Prostate gland (tissue), 2 donors: ENCODE results near the gene DVL1. TPM values are rescaled to one million over a fixed set of nuclear protein-coding genes. Genes with fewer than 3 reads are reported as not detected.
A peak's percentile ranks its signal among the peaks of the same experiment; 100 is the strongest.

Experiments
- DNase-seq: peaks from one replicate; pipeline ENCODE4 v3.0.0-alpha.2; 2019; ENCODE audit warnings: low spot score
- H3K27ac ChIP-seq, 2 donors: fragments of 200-600 bp; sonication (generic); 2 replicates each; pipeline ENCODE4 v1.5.1; 2017 to 2019
- H3K27me3 ChIP-seq: fragments of 200-600 bp; sonication (generic); replicated peaks from 2 replicates; pipeline ENCODE4 v1.5.1; 2019; ENCODE audit not compliant: insufficient read depth
- H3K36me3 ChIP-seq, 2 donors: fragments of 200-600 bp; sonication (generic); 1 replicate in 1 of 2; 2 replicates in 1 of 2; pipeline versions ENCODE4 v1.5.1 to v1.8.1; 2017 to 2019
- H3K4me1 ChIP-seq: fragments of 200-600 bp; sonication (generic); replicated peaks from 2 replicates; pipeline ENCODE4 v1.5.1; 2019
- H3K4me3 ChIP-seq, 2 donors: fragments of 200-600 bp; sonication (generic); 2 replicates each; pipeline ENCODE4 v1.5.1; 2017 to 2019
- H3K9me3 ChIP-seq: fragments of 200-600 bp; sonication (generic); 2 replicates; pipeline ENCODE4 v1.5.1; 2017
- POLR2A ChIP-seq: fragments of 450-650 bp; IDR thresholded peaks from one replicate; pipeline ENCODE4 v1.6.1; 2016; ENCODE audit warnings: antibody characterized with exemption, mild to moderate bottlenecking
- POLR2AphosphoS5 ChIP-seq: sonication (generic); formaldehyde crosslinking; IDR thresholded peaks from one replicate; pipeline ENCODE4 v1.6.1; 2017; ENCODE audit warnings: antibody characterized with exemption
- WGBS: methylation state at CpG from one replicate; pipeline ENCODE4 v1.1.5; 2018; 5-methylcytosine and 5-hydroxymethylcytosine counted together
- intact Hi-C: fragments of 100-400 bp; cut with DNase I; formaldehyde crosslinking; loops from one replicate; pipeline ENCODE4 v1.14.2; 2022
- total RNA-seq, 2 donors: library from RNA; depleted of rRNA; stranded (reverse); fragments of >200 nt; gene quantifications; one replicate each; pipeline ENCODE4 v1.1.0, GENCODE V29; 2016
- TF ChIP-seq, protein P1 (sequence below), 4 experiments: fragments of 200-600 bp in 2 of 4; fragments of 450-650 bp in 2 of 4; sonication (generic) in 2 of 4; IDR thresholded peaks; 1 replicate in 3 of 4; 2 replicates in 1 of 4; pipeline ENCODE4 v1.5.1; 2016 to 2019; ENCODE audit warnings: antibody characterized with exemption in 4 of 4, mild to moderate bottlenecking in 2 of 4, moderate library complexity in 2 of 4

Gene DVL1
- total RNA-seq, 2 donors from 2014 or later, result 70.5 to 165 TPM

DNA sequence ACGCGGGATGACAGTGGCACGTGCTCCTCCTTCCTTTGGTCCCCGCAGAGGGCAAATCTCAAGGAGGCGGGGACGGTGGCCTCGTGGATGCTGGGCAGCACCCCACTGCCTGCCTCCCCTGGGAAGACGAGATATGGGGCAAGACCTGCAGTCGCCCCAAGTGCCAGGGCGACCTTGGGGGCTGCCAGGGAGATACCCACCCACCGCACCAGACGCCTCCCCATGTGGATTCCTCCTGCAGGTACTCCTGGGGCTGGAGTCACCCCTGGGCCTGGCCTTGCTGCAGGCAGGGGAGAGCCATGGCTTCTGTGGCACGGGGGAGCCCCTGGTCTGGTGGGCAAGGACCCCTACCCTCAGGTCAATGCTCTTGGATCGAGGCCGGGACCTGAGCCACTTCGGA lies 31.6 kb upstream of the DVL1 start:
- intact Hi-C loops, result no loop called here
- H3K36me3 ChIP-seq, result peaks cover 1 to 2% of the 10 kb centered on the region in 2 donors
- H3K4me3 ChIP-seq, result no peak overlapping the region
- no peaks in the 10 kb centered on the region for H3K9me3 ChIP-seq
- peaks cover 1% of the 10 kb centered on the region for H3K4me1 ChIP-seq
- H3K27me3 ChIP-seq, result no peaks in the 10 kb centered on the region
- TF ChIP-seq POLR2A (no peak), POLR2AphosphoS5 (no peak)
- TF ChIP-seq, protein P1, sequence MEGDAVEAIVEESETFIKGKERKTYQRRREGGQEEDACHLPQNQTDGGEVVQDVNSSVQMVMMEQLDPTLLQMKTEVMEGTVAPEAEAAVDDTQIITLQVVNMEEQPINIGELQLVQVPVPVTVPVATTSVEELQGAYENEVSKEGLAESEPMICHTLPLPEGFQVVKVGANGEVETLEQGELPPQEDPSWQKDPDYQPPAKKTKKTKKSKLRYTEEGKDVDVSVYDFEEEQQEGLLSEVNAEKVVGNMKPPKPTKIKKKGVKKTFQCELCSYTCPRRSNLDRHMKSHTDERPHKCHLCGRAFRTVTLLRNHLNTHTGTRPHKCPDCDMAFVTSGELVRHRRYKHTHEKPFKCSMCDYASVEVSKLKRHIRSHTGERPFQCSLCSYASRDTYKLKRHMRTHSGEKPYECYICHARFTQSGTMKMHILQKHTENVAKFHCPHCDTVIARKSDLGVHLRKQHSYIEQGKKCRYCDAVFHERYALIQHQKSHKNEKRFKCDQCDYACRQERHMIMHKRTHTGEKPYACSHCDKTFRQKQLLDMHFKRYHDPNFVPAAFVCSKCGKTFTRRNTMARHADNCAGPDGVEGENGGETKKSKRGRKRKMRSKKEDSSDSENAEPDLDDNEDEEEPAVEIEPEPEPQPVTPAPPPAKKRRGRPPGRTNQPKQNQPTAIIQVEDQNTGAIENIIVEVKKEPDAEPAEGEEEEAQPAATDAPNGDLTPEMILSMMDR (IDR thresholded peaks at IDR 0.05), result no peak
- DNase-seq, result no peak
- 85% methylated on average over 12 of the region's 16 CpGs for WGBS
- H3K27ac ChIP-seq, result no peak overlapping the region

DNA sequence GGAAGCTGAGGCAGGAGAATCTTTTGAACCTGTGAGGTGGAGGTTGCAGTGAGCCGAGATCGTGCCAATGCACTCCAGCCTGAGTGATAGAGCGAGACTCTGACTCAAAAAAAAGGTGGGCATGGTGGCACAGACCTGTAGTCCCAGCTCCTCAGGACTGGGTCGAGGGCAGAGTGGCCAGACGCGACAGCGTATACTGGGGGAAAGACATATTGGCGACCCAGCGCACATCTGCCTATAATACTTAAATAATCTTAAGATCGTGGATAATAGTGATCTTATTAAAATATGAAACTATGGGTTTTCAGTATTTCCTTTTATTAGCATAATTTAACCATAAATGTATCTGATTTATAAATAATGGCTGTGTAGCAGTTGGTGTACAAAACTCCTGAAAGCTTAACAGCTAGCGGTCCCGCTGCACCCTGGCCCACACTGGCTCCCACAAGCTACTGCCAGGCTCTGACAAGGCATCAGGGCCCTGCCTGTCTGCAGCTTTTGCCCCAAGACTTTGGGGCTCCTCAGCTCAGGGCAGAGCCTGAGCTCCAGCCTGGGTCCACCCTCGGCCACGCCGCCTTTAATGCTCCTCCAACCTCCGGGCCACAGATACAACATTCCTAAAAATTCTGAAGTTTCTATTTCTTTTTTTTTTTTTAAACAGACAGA lies 28.5 kb upstream of the DVL1 start:
- no peaks in the 10 kb centered on the region for H3K27me3 ChIP-seq
- no peak overlapping the region for H3K27ac ChIP-seq
- no peaks in the 10 kb centered on the region for H3K9me3 ChIP-seq
- 94% methylated on average over 16 of the region's 16 CpGs for WGBS
- DNase-seq, result no peak
- peaks cover 12% of the 10 kb centered on the region for H3K4me1 ChIP-seq
- no peak overlapping the region for H3K4me3 ChIP-seq
- no peaks in the 10 kb centered on the region for H3K36me3 ChIP-seq
- TF ChIP-seq POLR2A (no peak), POLR2AphosphoS5 (no peak)
- TF ChIP-seq, protein P1 (IDR thresholded peaks at IDR 0.05), result no peak
- intact Hi-C loops, result no loop called here

DNA sequence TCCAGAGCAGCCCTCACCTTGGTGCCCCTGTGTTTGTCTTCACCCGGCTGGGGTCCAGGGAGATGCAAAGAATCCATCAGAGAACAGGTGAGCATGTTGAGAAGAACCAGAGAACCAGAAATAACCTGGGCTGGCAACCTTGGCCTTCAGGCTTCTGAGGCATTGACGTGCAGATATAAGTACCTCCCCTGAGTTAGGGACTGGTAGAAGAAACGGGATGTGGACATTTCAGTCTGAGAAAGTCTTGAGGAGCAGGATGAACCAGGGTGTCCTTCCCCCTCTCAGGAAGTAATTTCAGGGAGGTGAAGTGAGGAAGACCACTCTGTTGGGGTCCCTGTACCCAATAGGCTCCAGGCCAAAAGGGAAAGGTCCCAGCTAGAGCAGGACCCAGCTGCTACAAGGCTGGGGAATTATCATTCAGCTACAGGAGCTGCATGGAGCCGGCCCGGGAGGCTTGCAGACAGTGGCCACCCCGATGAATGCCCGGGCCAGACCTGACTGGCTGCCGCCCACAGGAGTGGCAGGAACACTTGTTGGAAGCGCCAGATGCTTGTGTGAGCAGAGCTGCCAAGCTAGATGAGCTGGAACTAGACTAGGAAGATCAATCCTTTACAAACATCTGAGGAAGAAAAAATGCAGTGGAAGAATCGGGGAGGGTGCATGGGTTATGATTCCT lies 27.5 kb upstream of the DVL1 start:
- no peak for DNase-seq
- Histone ChIP-seq H3K27ac (no peak overlapping the region), H3K27me3 (no peaks in the 10 kb centered on the region), H3K4me3 (no peak overlapping the region), H3K36me3 (no peaks in the 10 kb centered on the region), H3K9me3 (no peaks in the 10 kb centered on the region), H3K4me1 (peaks cover 17% of the 10 kb centered on the region)
- WGBS, result 85% methylated on average over 10 of the region's 10 CpGs
- TF ChIP-seq POLR2AphosphoS5, result no peak
- TF ChIP-seq, protein P1 (IDR thresholded peaks at IDR 0.05), result no peak
- no peak for TF ChIP-seq POLR2A
- intact Hi-C loops, result no loop called here

DNA sequence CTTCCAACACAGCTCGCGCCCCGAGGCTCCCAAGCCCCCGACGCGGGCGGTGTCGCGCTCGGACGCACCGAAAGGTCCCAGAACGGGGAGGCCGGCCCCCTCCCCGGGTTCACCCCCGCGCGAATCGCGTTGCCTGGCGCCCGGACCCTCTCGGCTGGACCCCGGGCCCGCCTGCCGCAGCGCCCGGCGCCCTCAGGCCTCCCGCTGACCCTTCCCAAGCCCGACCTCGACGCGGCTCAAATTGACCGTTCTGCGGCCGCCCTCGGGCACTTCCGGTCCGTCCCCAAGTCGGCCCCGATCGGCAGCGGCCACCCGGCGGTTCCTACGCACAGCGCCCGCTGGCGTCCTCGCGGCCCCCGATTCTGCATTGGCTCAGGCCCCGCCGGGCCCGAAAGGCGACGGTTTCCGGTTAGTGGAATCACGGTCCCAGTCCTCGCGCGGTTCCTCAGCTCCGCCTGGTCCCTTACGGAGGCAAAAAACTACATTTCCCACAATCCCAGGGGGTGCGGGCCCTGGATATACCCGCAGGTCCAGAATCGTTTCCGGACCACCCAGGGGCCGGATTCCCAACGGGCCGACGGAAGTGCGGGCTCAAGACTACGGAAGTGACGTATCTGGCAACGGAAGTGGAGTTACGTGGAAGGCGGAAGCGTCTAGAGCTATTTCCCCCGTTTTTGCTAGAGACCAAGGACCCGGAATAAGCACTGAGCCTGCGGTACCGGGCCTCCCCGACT lies 25.9 kb upstream of the DVL1 start, which contains the start of gene AURKAIP1:
Gene AURKAIP1, minus strand, starts transcription at position 279 of the 734 bp plus-strand sequence. CDS start 451 bp downstream, outside the sequence.
- H3K27ac ChIP-seq, result peak within 1 kb of the TSS; percentile 88 to 91
- TF ChIP-seq, protein P1 (IDR thresholded peaks at IDR 0.05), result peak in 3 of 4 experiments; percentile 23 to 62 (median 56)
- TF ChIP-seq POLR2AphosphoS5 (peak; percentile 100), POLR2A (peak; percentile 45)
- intact Hi-C loops, result loop anchor here (1.0 to 5.0 kb wide), 2 partner anchors 24 to 253 kb away; partner anchors contain the start of gene CCNL2
- no peaks in the 10 kb centered on the region for H3K9me3 ChIP-seq
- no peaks in the 10 kb centered on the region for H3K36me3 ChIP-seq
- H3K4me3 ChIP-seq, result peak within 1 kb of the TSS; percentile 96 to 98
- DNase-seq, result peak; percentile 99
- H3K4me1 ChIP-seq, result peaks cover 17% of the 10 kb centered on the region
- no peaks in the 10 kb centered on the region for H3K27me3 ChIP-seq
- WGBS, result 1% methylated on average over 70 of the region's 85 CpGs
